Gastroesophageal sphincter (tissue), 4 donors: ENCODE data around the gene ARHGEF6. TPM values are rescaled to one million over a fixed set of nuclear protein-coding genes. Genes with fewer than 3 reads are reported as not detected.

Experiments used
- ATAC-seq: fragments of 150-250 bp; one replicate; pipeline ENCODE4 v1.9.1; 2016; ENCODE audit warnings: mild to moderate bottlenecking, moderate library complexity
- H3K27ac ChIP-seq, 4 donors: fragments of 200-600 bp; sonication (generic) in 3 of 4; 1 replicate in 3 of 4; 2 replicates in 1 of 4; pipeline ENCODE4 v1.5.1; 2016 to 2019
- H3K27me3 ChIP-seq: fragments of 200-600 bp; sonication (generic); one replicate; pipeline ENCODE4 v1.5.1; 2019
- H3K36me3 ChIP-seq, 2 donors: fragments of 200-600 bp; sonication (generic); one replicate each; pipeline ENCODE4 v1.5.1; 2019; ENCODE audit warnings: control low read depth in 1 of 2
- H3K4me1 ChIP-seq, 3 donors: fragments of 200-600 bp; sonication (generic); 1 replicate in 2 of 3; 2 replicates in 1 of 3; pipeline ENCODE4 v1.5.1; 2016 to 2019; ENCODE audit warnings: control low read depth in 2 of 3
- H3K4me3 ChIP-seq, 2 donors: fragments of 200-600 bp; sonication (generic); one replicate each; pipeline ENCODE4 v1.5.1; 2019; ENCODE audit warnings: mild to moderate bottlenecking in 1 of 2, moderate library complexity in 1 of 2
- H3K9me3 ChIP-seq, 3 donors: fragments of 200-600 bp; sonication (generic); one replicate each; pipeline ENCODE4 v1.5.1; 2017 to 2019; ENCODE audit warnings: control low read depth in 2 of 3
- CTCF ChIP-seq, 4 experiments: fragments of 200-600 bp in 2 of 4; fragments of 450-650 bp in 2 of 4; sonication (generic) in 1 of 4; IDR thresholded peaks; one replicate each; pipeline ENCODE4 v1.5.1; 2017 to 2019; ENCODE audit warnings: antibody characterized with exemption in 4 of 4, mild to moderate bottlenecking in 2 of 4, moderate library complexity in 2 of 4
- EP300 ChIP-seq: sonication (generic); formaldehyde crosslinking; IDR thresholded peaks from one replicate; pipeline ENCODE4 v1.6.1; 2017; ENCODE audit warnings: antibody characterized with exemption, mild to moderate bottlenecking
- POLR2A ChIP-seq, 2 donors: fragments of 450-650 bp; IDR thresholded peaks; one replicate each; pipeline ENCODE4 v1.6.1; 2017; ENCODE audit warnings: antibody characterized with exemption in 2 of 2, mild to moderate bottlenecking in 2 of 2, moderate library complexity in 1 of 2
- POLR2AphosphoS5 ChIP-seq: sonication (generic); formaldehyde crosslinking; IDR thresholded peaks from one replicate; pipeline ENCODE4 v1.6.1; 2017; ENCODE audit warnings: antibody characterized with exemption
- WGBS, 2 donors: methylation state at CpG; one replicate each; pipeline ENCODE4 v1.1.5; 2018; ENCODE audit warnings: low coverage in 1 of 2; 5-methylcytosine and 5-hydroxymethylcytosine counted together
- total RNA-seq, 4 donors: library from RNA; depleted of rRNA; stranded (reverse); fragments of >200 nt; gene quantifications; one replicate each; pipeline ENCODE4 v1.1.0, GENCODE V29; 2016

The ARHGEF6 gene
- total RNA-seq, 4 donors from 2014 or later = 14.2 to 18.5 (median 16.3) TPM

- Histone ChIP-seq H3K4me3 (peak overlapping the region; percentile 76 to 93), H3K36me3 (no peaks in the 10 kb centered on the region), H3K9me3 (no peaks in the 10 kb centered on the region), H3K4me1 (peaks cover 0 to 13% (median 0%) of the 10 kb centered on the region in 3 donors), H3K27ac (peak overlapping the region; percentile 68 to 89 (median 86)), H3K27me3 (no peaks in the 10 kb centered on the region)
- no peak for TF ChIP-seq CTCF (IDR thresholded peaks at IDR 0.05)
- no peak for TF ChIP-seq POLR2AphosphoS5
- no peak for TF ChIP-seq EP300
- TF ChIP-seq POLR2A (IDR thresholded peaks at IDR 0.05) = no peak
- 15 to 50% methylated on average over 1 to 6 of the region's 19 CpGs for WGBS, 2 donors
- peak; percentile 25 for ATAC-seq
Observed at GRCh38 chrX:136766785-136767103, 14.0 kb downstream of the ARHGEF6 start.

- Histone ChIP-seq H3K4me3 (peak overlapping the region in 1 of 2 donors; percentile 6), H3K4me1 (peaks cover 0 to 13% (median 0%) of the 10 kb centered on the region in 3 donors), H3K9me3 (no peaks in the 10 kb centered on the region), H3K36me3 (no peaks in the 10 kb centered on the region), H3K27me3 (no peaks in the 10 kb centered on the region), H3K27ac (peak overlapping the region in 3 of 4 donors; percentile 18 to 43 (median 29))
- ATAC-seq = no peak
- TF ChIP-seq POLR2A (IDR thresholded peaks at IDR 0.05) = no peak
- TF ChIP-seq POLR2AphosphoS5 = no peak
- no peak for TF ChIP-seq CTCF (IDR thresholded peaks at IDR 0.05)
- TF ChIP-seq EP300 = no peak
- 71% methylated on average over 1 of the region's 1 CpG; no CpG with 5 or more reads in 1 of the 2 donors for WGBS, 2 donors
Observed at GRCh38 chrX:136765821-136766356, 14.8 kb downstream of the ARHGEF6 start.

GRCh38 chrX:136764206-136764605 lies 16.5 kb downstream of the ARHGEF6 start:
- ATAC-seq = no peak

GRCh38 chrX:136762820-136763452 lies 17.8 kb downstream of the ARHGEF6 start:
- H3K27ac ChIP-seq = no peak overlapping the region

More at GRCh38 chrX:136764206-136764605, 16.5 kb downstream of the ARHGEF6 start:
- Histone ChIP-seq H3K27ac (no peak overlapping the region), H3K27me3 (no peaks in the 10 kb centered on the region), H3K4me1 (peaks cover 0 to 13% (median 0%) of the 10 kb centered on the region in 3 donors), H3K4me3 (no peak overlapping the region), H3K36me3 (no peaks in the 10 kb centered on the region), H3K9me3 (no peaks in the 10 kb centered on the region)
- 90 to 93% methylated on average over 2 to 3 of the region's 5 CpGs for WGBS, 2 donors
- TF ChIP-seq EP300 (no peak), CTCF (IDR thresholded peaks at IDR 0.05) (no peak), POLR2AphosphoS5 (no peak), POLR2A (IDR thresholded peaks at IDR 0.05) (no peak)

More at GRCh38 chrX:136762820-136763452, 17.8 kb downstream of the ARHGEF6 start:
- Histone ChIP-seq H3K4me3 (no peak overlapping the region), H3K27me3 (no peaks in the 10 kb centered on the region), H3K36me3 (no peaks in the 10 kb centered on the region), H3K9me3 (no peaks in the 10 kb centered on the region), H3K4me1 (peaks cover 0 to 13% (median 0%) of the 10 kb centered on the region in 3 donors)
- ATAC-seq = no peak
- TF ChIP-seq CTCF (IDR thresholded peaks at IDR 0.05) (no peak), EP300 (no peak), POLR2AphosphoS5 (no peak), POLR2A (IDR thresholded peaks at IDR 0.05) (no peak)
- 47% methylated on average over 2 of the region's 2 CpGs; no CpG with 5 or more reads in 1 of the 2 donors for WGBS, 2 donors
